HEK293T (cell line): ENCODE measurements around the gene STEAP2.

Experiments used
- CTCF ChIA-PET: fragments of 350-600 bp; formaldehyde crosslinking; extraction: SDS; loops from one replicate; lab custom pipeline; 2021; ENCODE audit warnings: antibody characterized with exemption, inconsistent platforms; lab: Yijun Ruan, JAX
- POLR2A ChIA-PET: fragments of 350-600 bp; formaldehyde crosslinking; extraction: SDS; loops from one replicate; lab custom pipeline; 2020; ENCODE audit warnings: antibody characterized with exemption, inconsistent platforms; lab: Yijun Ruan, JAX
- DNase-seq: peaks from one replicate; pipeline ENCODE4 v3.0.0; 2012; ENCODE audit warnings: mixed read lengths; ENCODE audit errors: extremely low spot score
- ARNT ChIP-seq: fragments of 450-650 bp; IDR thresholded peaks from 2 replicates; pipeline ENCODE4 v1.6.1; 2017; ENCODE audit warnings: mild to moderate bottlenecking
- BHLHE40 ChIP-seq: fragments of 450-650 bp; IDR thresholded peaks from 2 replicates; pipeline ENCODE4 v1.6.1; 2016; ENCODE audit warnings: mild to moderate bottlenecking, moderate library complexity, borderline replicate concordance
- CTBP1 ChIP-seq: fragments of 450-650 bp; IDR thresholded peaks from 2 replicates; pipeline ENCODE4 v1.6.1; 2016; ENCODE audit warnings: borderline replicate concordance
- ELF4 ChIP-seq: fragments of 450-650 bp; IDR thresholded peaks from 2 replicates; pipeline ENCODE4 v1.6.1; 2017; ENCODE audit warnings: antibody characterized with exemption
- FOXA1 ChIP-seq: fragments of 450-650 bp; IDR thresholded peaks from 2 replicates; pipeline ENCODE4 v1.6.1; 2016; ENCODE audit warnings: mild to moderate bottlenecking
- FOXK2 ChIP-seq: fragments of 450-650 bp; IDR thresholded peaks from 2 replicates; pipeline ENCODE4 v1.6.1; 2016; ENCODE audit warnings: mild to moderate bottlenecking
- FOXM1 ChIP-seq: fragments of 450-650 bp; IDR thresholded peaks from 2 replicates; pipeline ENCODE4 v1.6.1; 2017; ENCODE audit warnings: mild to moderate bottlenecking, borderline replicate concordance
- HDGF ChIP-seq: fragments of 450-650 bp; IDR thresholded peaks from 2 replicates; pipeline ENCODE4 v1.6.1; 2017; ENCODE audit warnings: antibody characterized with exemption, borderline replicate concordance
- L3MBTL2 ChIP-seq: fragments of 450-650 bp; conservative IDR thresholded peaks from 2 replicates; pipeline ENCODE4 v1.6.1; 2016; ENCODE audit warnings: mild to moderate bottlenecking
- LEF1 ChIP-seq: fragments of 450-650 bp; IDR thresholded peaks from 2 replicates; pipeline ENCODE4 v1.6.1; 2017; ENCODE audit warnings: mild to moderate bottlenecking, borderline replicate concordance
- NFRKB ChIP-seq: fragments of 450-650 bp; IDR thresholded peaks from 2 replicates; pipeline ENCODE4 v1.6.1; 2016; ENCODE audit warnings: mild to moderate bottlenecking, moderate library complexity
- PKNOX1 ChIP-seq: fragments of 450-650 bp; IDR thresholded peaks from 2 replicates; pipeline ENCODE4 v1.6.1; 2016
- SP1 ChIP-seq: fragments of 450-650 bp; IDR thresholded peaks from 2 replicates; pipeline ENCODE4 v1.6.1; 2017
- SUZ12 ChIP-seq: fragments of 450-650 bp; IDR thresholded peaks from 2 replicates; pipeline ENCODE4 v1.6.1; 2016; ENCODE audit warnings: mild to moderate bottlenecking
- TARDBP ChIP-seq: fragments of 450-650 bp; IDR thresholded peaks from 2 replicates; pipeline ENCODE4 v1.6.1; 2016
- ZNF384 ChIP-seq: fragments of 450-650 bp; IDR thresholded peaks from 2 replicates; pipeline ENCODE4 v1.6.1; 2016

Gene STEAP2

GRCh38 chr7:90269163-90269562, 57.6 kb downstream of the STEAP2 start:
- no peak for DNase-seq
- ChIA-PET CTCF (interaction anchor here (1.0 kb wide), 1 partner anchor 18 kb away, joined by 3 read pairs; no protein-coding TSS in a partner anchor), POLR2A (no interaction called here)
- TF ChIP-seq TARDBP (no peak), BHLHE40 (no peak), LEF1 (no peak), HDGF (no peak), SUZ12 (no peak), NFRKB (no peak), FOXK2 (no peak), CTBP1 (no peak), ELF4 (no peak), FOXA1 (no peak), FOXM1 (no peak), ZNF384 (no peak), SP1 (no peak), L3MBTL2 (no peak), PKNOX1 (no peak), ARNT (no peak)

DNA sequence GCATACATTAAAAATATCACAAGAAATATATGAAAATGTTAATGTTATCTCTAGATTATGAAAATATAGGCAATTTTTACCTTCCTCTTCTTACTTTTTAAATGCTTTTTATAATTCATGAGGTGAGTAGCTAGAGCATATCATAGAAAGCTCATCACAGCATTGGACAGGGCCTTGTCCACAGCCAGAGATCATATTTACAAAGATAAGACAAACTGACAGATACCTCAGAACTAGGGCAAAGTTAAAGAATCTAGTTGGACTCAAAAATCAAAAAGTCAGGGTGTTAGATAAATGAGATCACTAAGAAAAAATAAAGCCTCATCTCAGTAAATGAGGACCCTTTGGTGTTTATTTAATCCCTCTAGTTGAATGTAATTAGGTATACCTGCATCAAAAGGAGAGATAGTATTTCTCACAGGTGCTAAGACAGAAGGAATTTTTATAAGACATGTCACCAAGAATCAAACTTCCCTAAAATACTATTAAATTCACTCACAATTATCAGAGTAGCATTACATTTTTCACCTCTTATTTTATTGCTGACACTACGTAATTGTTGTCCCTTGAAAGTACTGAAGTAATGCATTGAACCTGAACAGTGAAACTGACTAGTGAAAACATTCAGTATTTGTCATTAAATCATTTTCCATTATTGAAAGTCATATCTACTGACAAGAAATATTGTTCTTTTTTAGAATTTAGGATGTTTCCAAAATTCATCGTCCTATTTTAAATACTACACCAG, 59.1 kb downstream of the STEAP2 start:
- CTCF ChIA-PET, result interaction anchor here (1.2 kb wide), 1 partner anchor 116 kb away, joined by 3 read pairs; the partner anchor contains the start of gene STEAP1
- DNase-seq, result no peak
- POLR2A ChIA-PET, result no interaction called here
- TF ChIP-seq TARDBP (no peak), SP1 (no peak), NFRKB (no peak), FOXA1 (no peak), ARNT (no peak), FOXM1 (no peak), CTBP1 (no peak), PKNOX1 (no peak), SUZ12 (no peak), FOXK2 (no peak), HDGF (no peak), LEF1 (no peak), L3MBTL2 (no peak), ELF4 (no peak), BHLHE40 (no peak), ZNF384 (no peak)

GRCh38 chr7:90271753-90272152, 60.2 kb downstream of the STEAP2 start:
- TF ChIP-seq FOXA1, result no peak
- no peak for TF ChIP-seq FOXK2
- TF ChIP-seq ELF4, result no peak
- TF ChIP-seq ZNF384, result no peak
- no peak for TF ChIP-seq SUZ12
- TF ChIP-seq NFRKB, result no peak
- no peak for TF ChIP-seq HDGF
- no peak for TF ChIP-seq LEF1
- no peak for TF ChIP-seq TARDBP
- no peak for TF ChIP-seq ARNT
- TF ChIP-seq BHLHE40, result no peak
- TF ChIP-seq FOXM1, result no peak
- no peak for TF ChIP-seq L3MBTL2
- no peak for TF ChIP-seq CTBP1
- TF ChIP-seq PKNOX1, result no peak
- TF ChIP-seq SP1, result no peak
- ChIA-PET POLR2A (no interaction called here), CTCF (no interaction called here)
- DNase-seq, result no peak

DNA sequence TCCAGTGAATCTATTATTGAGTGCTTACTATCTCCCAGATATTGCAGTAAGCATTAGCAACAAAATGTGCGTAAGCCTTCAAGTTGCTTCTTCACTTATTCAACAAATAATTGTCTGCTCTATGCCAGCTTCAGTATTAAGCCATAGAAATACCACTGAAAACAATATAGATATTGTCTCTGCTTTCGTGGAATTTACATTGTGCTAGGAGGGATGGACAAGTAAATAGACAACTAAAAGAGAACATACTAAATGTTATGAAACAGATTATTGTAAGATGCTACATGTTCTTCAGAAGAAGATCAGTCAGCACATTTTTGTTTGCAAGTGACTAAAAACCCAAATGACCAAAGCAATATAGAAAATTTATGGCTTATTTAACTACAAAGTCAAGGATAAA, 60.7 kb downstream of the STEAP2 start:
- TF ChIP-seq NFRKB, result no peak
- no peak for TF ChIP-seq LEF1
- no peak for TF ChIP-seq ARNT
- TF ChIP-seq ZNF384, result no peak
- no peak for TF ChIP-seq FOXA1
- TF ChIP-seq L3MBTL2, result no peak
- no peak for TF ChIP-seq PKNOX1
- ChIA-PET POLR2A (no interaction called here), CTCF (no interaction called here)
- DNase-seq, result no peak

DNA sequence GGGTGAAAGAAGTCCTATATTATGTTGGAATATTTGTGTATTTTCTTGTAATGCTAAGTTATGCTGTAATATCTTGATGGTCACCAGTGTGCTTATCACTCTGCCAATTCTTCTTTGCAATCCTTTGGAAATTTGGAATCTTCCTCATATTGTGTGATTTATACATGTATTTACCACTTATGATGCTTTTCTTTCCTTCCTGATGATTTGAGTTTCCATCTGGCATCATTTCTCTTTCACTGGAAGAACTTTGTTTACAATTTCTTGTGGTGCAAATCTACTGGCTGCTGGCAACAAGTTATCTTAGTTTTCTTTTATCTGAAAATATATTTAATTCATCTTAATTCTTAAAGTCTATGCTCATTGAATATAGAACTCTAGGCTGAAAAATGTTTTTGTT, 62.6 kb downstream of the STEAP2 start:
- ChIA-PET CTCF (no interaction called here), POLR2A (no interaction called here)
- no peak for DNase-seq
- no peak for TF ChIP-seq LEF1
- TF ChIP-seq L3MBTL2, result no peak
- TF ChIP-seq PKNOX1, result no peak
- TF ChIP-seq BHLHE40, result no peak
- TF ChIP-seq ARNT, result no peak
